IMR-90 (cell line): Measurements from ENCODE around the gene DPF1. TPM values are rescaled to one million over a fixed set of nuclear protein-coding genes. Genes with fewer than 3 reads are reported as not detected.

Experiments
- ATAC-seq: fragments of 200-7000 bp; cut with Tn5 transposase; 2 replicates; pipeline ENCODE4 v1.9.1; 2020; ENCODE audit warnings: low read depth, mild to moderate bottlenecking, moderate library complexity
- BruUV-seq: library from RNA; stranded (reverse); fragments of 400-500 nt; replicated peaks from 2 replicates; lab custom pipeline; 2021; lab: Mats Ljungman, UMichigan
- CTCF ChIA-PET: fragments of 300-600 bp; formaldehyde crosslinking; extraction: SDS; loops from one replicate; lab custom pipeline; 2021; ENCODE audit warnings: antibody characterized with exemption; lab: Yijun Ruan, JAX
- POLR2A ChIA-PET: fragments of 300-600 bp; sonication (Branson Sonifier 250); formaldehyde crosslinking; loops from one replicate; lab custom pipeline; 2022; ENCODE audit warnings: antibody characterized with exemption; ENCODE audit not compliant: unreplicated experiment; lab: Charles Lee
- DNase-seq: peaks from one replicate; pipeline ENCODE4 v3.0.0; 2013
- H2AFZ ChIP-seq: replicated peaks from 2 replicates; pipeline ENCODE3; 2013; ENCODE audit warnings: low read length, mild to moderate bottlenecking; ENCODE audit not compliant: poor library complexity
- H2AK5ac ChIP-seq: 2 replicates; pipeline ENCODE4 v1.6.1; 2013; ENCODE audit warnings: low read depth, low read length, inconsistent platforms
- H2AK9ac ChIP-seq: replicated peaks from 2 replicates; pipeline ENCODE3; 2013; ENCODE audit warnings: mild to moderate bottlenecking, low read depth, low read length, moderate library complexity; ENCODE audit not compliant: poor library complexity
- H2BK120ac ChIP-seq: 2 replicates; pipeline ENCODE4 v1.6.1; 2013; ENCODE audit warnings: low read depth, low read length, inconsistent platforms
- H2BK15ac ChIP-seq: 3 replicates; pipeline ENCODE4 v1.6.1; 2013; ENCODE audit warnings: low read depth, low read length, inconsistent platforms
- H2BK20ac ChIP-seq: 2 replicates; pipeline ENCODE4 v1.6.1; 2013; ENCODE audit warnings: low read depth, mild to moderate bottlenecking, inconsistent platforms, low read length, moderate library complexity
- H2BK5ac ChIP-seq: 2 replicates; pipeline ENCODE4 v1.6.1; 2013; ENCODE audit warnings: mild to moderate bottlenecking, low read depth, low read length, inconsistent platforms; ENCODE audit not compliant: poor library complexity, severe bottlenecking
- H3K14ac ChIP-seq: replicated peaks from 2 replicates; pipeline ENCODE4 v1.6.1; 2013; ENCODE audit warnings: low read depth, low read length, inconsistent platforms
- H3K18ac ChIP-seq: 2 replicates; pipeline ENCODE4 v1.6.1; 2013; ENCODE audit warnings: low read depth, low read length, control low read depth
- H3K23ac ChIP-seq: 2 replicates; pipeline ENCODE4 v1.6.1; 2013; ENCODE audit warnings: low read depth, low read length, inconsistent platforms
- H3K27ac ChIP-seq: 2 replicates; pipeline ENCODE4 v1.5.1; 2013; ENCODE audit warnings: mild to moderate bottlenecking, control low read depth, low read length; ENCODE audit not compliant: insufficient read depth
- H3K27me3 ChIP-seq: 2 replicates; pipeline ENCODE4 v1.6.1; 2013; ENCODE audit warnings: low read length; ENCODE audit not compliant: control insufficient read depth, insufficient read depth
- H3K36me3 ChIP-seq: 2 replicates; pipeline ENCODE4 v1.6.1; 2013; ENCODE audit warnings: low read length, mixed read lengths; ENCODE audit not compliant: control insufficient read depth, insufficient read depth
- H3K4ac ChIP-seq: 2 replicates; pipeline ENCODE4 v1.6.1; 2013; ENCODE audit warnings: low read depth, low read length, inconsistent platforms
- H3K4me1 ChIP-seq: 2 replicates; pipeline ENCODE4 v1.6.1; 2013; ENCODE audit warnings: low read length, mixed read lengths; ENCODE audit not compliant: control insufficient read depth, insufficient read depth
- H3K4me2 ChIP-seq: 2 replicates; pipeline ENCODE4 v1.6.1; 2013; ENCODE audit warnings: low read depth, mild to moderate bottlenecking, control low read depth, low read length, moderate library complexity
- H3K4me3 ChIP-seq: 2 replicates; pipeline ENCODE4 v1.5.1; 2013; ENCODE audit warnings: low read depth, mild to moderate bottlenecking, control low read depth, low read length, moderate library complexity; ENCODE audit not compliant: insufficient read depth
- H3K56ac ChIP-seq: 2 replicates; pipeline ENCODE4 v1.6.1; 2013; ENCODE audit warnings: low read length, inconsistent platforms; ENCODE audit not compliant: insufficient read depth; ENCODE audit errors: extremely low read depth
- H3K79me1 ChIP-seq, 2 experiments: 2 replicates each; pipeline ENCODE4 v1.6.1; 2013; ENCODE audit warnings: low read length in 2 of 2, inconsistent platforms in 1 of 2, low read depth in 1 of 2
- H3K9ac ChIP-seq: 2 replicates; pipeline ENCODE4 v1.6.1; 2013; ENCODE audit warnings: low read depth, low read length, control low read depth
- H3K9me1 ChIP-seq: 2 replicates; pipeline ENCODE4 v1.6.1; 2013; ENCODE audit warnings: low read length, inconsistent platforms; ENCODE audit not compliant: insufficient read depth
- H3K9me3 ChIP-seq: 2 replicates; pipeline ENCODE4 v1.6.1; 2013; ENCODE audit warnings: low read length; ENCODE audit not compliant: control insufficient read depth, insufficient read depth
- H4K20me1 ChIP-seq: 2 replicates; pipeline ENCODE4 v1.6.1; 2013; ENCODE audit warnings: low read length, inconsistent platforms; ENCODE audit not compliant: insufficient read depth
- H4K5ac ChIP-seq: 2 replicates; pipeline ENCODE4 v1.6.1; 2013; ENCODE audit warnings: mild to moderate bottlenecking, low read depth, low read length, control low read depth
- H4K8ac ChIP-seq, 2 experiments: 2 replicates each; pipeline ENCODE4 v1.6.1; 2013; ENCODE audit warnings: low read depth in 2 of 2, low read length in 2 of 2, control low read depth in 1 of 2, inconsistent platforms in 1 of 2
- H4K91ac ChIP-seq: 2 replicates; pipeline ENCODE4 v1.6.1; 2013; ENCODE audit warnings: low read depth, low read length, inconsistent platforms; ENCODE audit not compliant: insufficient read depth
- CHD1 ChIP-seq: IDR thresholded peaks from 2 replicates; pipeline ENCODE4 v1.6.1; 2012; ENCODE audit warnings: low read depth, low read length, improper control_type of control experiment
- WGBS, 2 experiments: methylation state at CpG; one replicate each; pipeline versions ENCODE4 v1.1.5 to v1.1.7; 2013; ENCODE audit warnings: missing lambda C conversion rate in 2 of 2; ENCODE audit not compliant: insufficient read length in 1 of 2; ENCODE audit errors: extremely low coverage in 2 of 2; 5-methylcytosine and 5-hydroxymethylcytosine counted together
- dilution Hi-C: fragments of 300-500 bp; cut with HindIII; formaldehyde crosslinking; loops from one replicate; pipeline ENCODE4 v1.14.3; 2018; ENCODE audit warnings: low sequenced_read_pairs; ENCODE audit not compliant: unreplicated experiment
- in situ Hi-C: fragments of 300-500 bp; cut with MboI; formaldehyde crosslinking; loops from 3 replicates; pipeline ENCODE4 v1.14.3; 2019; ENCODE audit warnings: low sequenced_read_pairs, inconsistent platforms, mixed read lengths
- intact Hi-C: fragments of 100-400 bp; cut with micrococcal nuclease; formaldehyde crosslinking; loops from 2 replicates; pipeline ENCODE4 v1.10.0; 2022
- polyA plus RNA-seq, 3 experiments: library from polyadenylated mRNA; depleted of rRNA; stranded (reverse); fragments of >200 nt; gene quantifications; 2 replicates each; pipeline ENCODE4 v1.2.3, GENCODE V29; 2012; ENCODE audit warnings: low replicate concordance in 1 of 3
- total RNA-seq: library from RNA; depleted of rRNA; stranded (reverse); fragments of >200 nt; gene quantifications from 2 replicates; pipeline ENCODE4 v1.2.3, GENCODE V29; 2012
- TF ChIP-seq, protein P1 (sequence below): conservative IDR thresholded peaks from 2 replicates; pipeline ENCODE4 v1.5.1; 2012; ENCODE audit warnings: mild to moderate bottlenecking, low read depth, low read length, improper control_type of control experiment

Gene DPF1
- total and polyA plus RNA-seq, 2 of the 4 experiments (the other 2 are of a cell fraction) = 3.2 to 5.5 TPM

DNA sequence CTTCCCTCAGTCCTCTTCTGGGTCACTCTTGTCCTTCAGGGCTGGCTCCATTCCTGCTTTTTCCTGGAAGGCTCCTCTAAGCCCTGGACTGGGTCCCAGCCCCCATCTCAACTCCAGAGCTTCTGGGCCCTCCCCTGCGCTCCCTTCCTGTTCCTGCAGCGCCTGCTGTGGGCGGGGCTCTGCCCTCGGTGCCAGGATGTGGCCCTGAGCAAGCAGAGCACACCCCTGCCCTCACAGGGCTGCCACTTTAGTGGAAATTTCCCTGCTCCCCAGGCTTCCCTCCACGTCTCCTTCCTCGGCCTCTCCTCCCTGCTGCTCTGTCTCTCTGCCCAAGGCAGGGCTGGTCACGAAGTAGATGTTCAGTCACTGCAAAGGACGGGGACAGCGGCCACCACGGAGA, 28.8 kb downstream of the DPF1 start:
- Histone ChIP-seq H2AK9ac (no peak overlapping the region), H3K79me1 (peaks cover 0 to 9% of the 10 kb centered on the region in 2 experiments; a peak in 1 of 4 replicates), H2AFZ (no peak overlapping the region), H3K27ac (no peak overlapping the region), H3K36me3 (peaks cover 20% of the 10 kb centered on the region), H3K23ac (no peak overlapping the region), H4K91ac (no peak overlapping the region), H3K4me1 (no peaks in the 10 kb centered on the region), H3K9me3 (no peaks in the 10 kb centered on the region), H3K14ac (no peak overlapping the region), H2AK5ac (no peak overlapping the region), H3K18ac (no peak overlapping the region), H4K20me1 (no peaks in the 10 kb centered on the region), H3K9ac (no peak overlapping the region), H4K5ac (no peak overlapping the region), H3K27me3 (no peaks in the 10 kb centered on the region), H2BK120ac (no peak overlapping the region), H3K4ac (no peak overlapping the region), H4K8ac (no peak overlapping the region), H3K4me3 (no peak overlapping the region), H3K9me1 (peaks cover 6% of the 10 kb centered on the region; the same call in 1 of the 2 replicates), H2BK5ac (no peak overlapping the region), H3K4me2 (no peak overlapping the region), H3K56ac (no peak overlapping the region), H2BK15ac (no peak overlapping the region), H2BK20ac (no peak overlapping the region)
- ChIA-PET POLR2A (no interaction called here), CTCF (no interaction called here)
- 87% methylated on average over 6 of the region's 10 CpGs; no CpG with 5 or more reads in 1 of the 2 experiments for WGBS, 2 experiments
- ATAC-seq (no peak), DNase-seq (no peak)
- dilution Hi-C loops (no loop called here), intact Hi-C loops (no loop called here), in situ Hi-C loops (no loop called here)
- BruUV-seq = no TSS peak
- TF ChIP-seq CHD1 = no peak
- TF ChIP-seq, protein P1, sequence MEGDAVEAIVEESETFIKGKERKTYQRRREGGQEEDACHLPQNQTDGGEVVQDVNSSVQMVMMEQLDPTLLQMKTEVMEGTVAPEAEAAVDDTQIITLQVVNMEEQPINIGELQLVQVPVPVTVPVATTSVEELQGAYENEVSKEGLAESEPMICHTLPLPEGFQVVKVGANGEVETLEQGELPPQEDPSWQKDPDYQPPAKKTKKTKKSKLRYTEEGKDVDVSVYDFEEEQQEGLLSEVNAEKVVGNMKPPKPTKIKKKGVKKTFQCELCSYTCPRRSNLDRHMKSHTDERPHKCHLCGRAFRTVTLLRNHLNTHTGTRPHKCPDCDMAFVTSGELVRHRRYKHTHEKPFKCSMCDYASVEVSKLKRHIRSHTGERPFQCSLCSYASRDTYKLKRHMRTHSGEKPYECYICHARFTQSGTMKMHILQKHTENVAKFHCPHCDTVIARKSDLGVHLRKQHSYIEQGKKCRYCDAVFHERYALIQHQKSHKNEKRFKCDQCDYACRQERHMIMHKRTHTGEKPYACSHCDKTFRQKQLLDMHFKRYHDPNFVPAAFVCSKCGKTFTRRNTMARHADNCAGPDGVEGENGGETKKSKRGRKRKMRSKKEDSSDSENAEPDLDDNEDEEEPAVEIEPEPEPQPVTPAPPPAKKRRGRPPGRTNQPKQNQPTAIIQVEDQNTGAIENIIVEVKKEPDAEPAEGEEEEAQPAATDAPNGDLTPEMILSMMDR = no peak
